Prostate gland (tissue), 2 donors: Measurements from ENCODE around the gene DNAJB9. TPM values are rescaled to one million over a fixed set of nuclear protein-coding genes. Genes with fewer than 3 reads are reported as not detected.

Experiments used
- DNase-seq: peaks from one replicate; pipeline ENCODE4 v3.0.0-alpha.2; 2019; ENCODE audit warnings: low spot score
- H3K27ac ChIP-seq, 2 donors: fragments of 200-600 bp; sonication (generic); 2 replicates each; pipeline ENCODE4 v1.5.1; 2017 to 2019
- H3K27me3 ChIP-seq: fragments of 200-600 bp; sonication (generic); replicated peaks from 2 replicates; pipeline ENCODE4 v1.5.1; 2019; ENCODE audit not compliant: insufficient read depth
- H3K36me3 ChIP-seq, 2 donors: fragments of 200-600 bp; sonication (generic); 1 replicate in 1 of 2; 2 replicates in 1 of 2; pipeline versions ENCODE4 v1.5.1 to v1.8.1; 2017 to 2019
- H3K4me1 ChIP-seq: fragments of 200-600 bp; sonication (generic); replicated peaks from 2 replicates; pipeline ENCODE4 v1.5.1; 2019
- H3K4me3 ChIP-seq, 2 donors: fragments of 200-600 bp; sonication (generic); 2 replicates each; pipeline ENCODE4 v1.5.1; 2017 to 2019
- H3K9me3 ChIP-seq: fragments of 200-600 bp; sonication (generic); 2 replicates; pipeline ENCODE4 v1.5.1; 2017
- CTCF ChIP-seq, 4 experiments: fragments of 200-600 bp in 2 of 4; fragments of 450-650 bp in 2 of 4; sonication (generic) in 2 of 4; IDR thresholded peaks; 1 replicate in 3 of 4; 2 replicates in 1 of 4; pipeline ENCODE4 v1.5.1; 2016 to 2019; ENCODE audit warnings: antibody characterized with exemption in 4 of 4, mild to moderate bottlenecking in 2 of 4, moderate library complexity in 2 of 4
- POLR2A ChIP-seq: fragments of 450-650 bp; IDR thresholded peaks from one replicate; pipeline ENCODE4 v1.6.1; 2016; ENCODE audit warnings: antibody characterized with exemption, mild to moderate bottlenecking
- POLR2AphosphoS5 ChIP-seq: sonication (generic); formaldehyde crosslinking; IDR thresholded peaks from one replicate; pipeline ENCODE4 v1.6.1; 2017; ENCODE audit warnings: antibody characterized with exemption
- WGBS: methylation state at CpG from one replicate; pipeline ENCODE4 v1.1.5; 2018; 5-methylcytosine and 5-hydroxymethylcytosine counted together
- intact Hi-C: fragments of 100-400 bp; cut with DNase I; formaldehyde crosslinking; loops from one replicate; pipeline ENCODE4 v1.14.2; 2022
- total RNA-seq, 2 donors: library from RNA; depleted of rRNA; stranded (reverse); fragments of >200 nt; gene quantifications; one replicate each; pipeline ENCODE4 v1.1.0, GENCODE V29; 2016

DNAJB9 gene
- total RNA-seq, 2 donors from 2014 or later, result 27.2 to 64.0 TPM

GRCh38 chr7:108580298-108580697 is 10.6 kb downstream of the DNAJB9 start:
- Histone ChIP-seq H3K4me1 (no peaks in the 10 kb centered on the region), H3K27me3 (no peaks in the 10 kb centered on the region), H3K4me3 (no peak overlapping the region), H3K9me3 (no peaks in the 10 kb centered on the region), H3K27ac (no peak overlapping the region), H3K36me3 (no peaks in the 10 kb centered on the region)
- DNase-seq, result no peak
- intact Hi-C loops, result no loop called here
- TF ChIP-seq CTCF (IDR thresholded peaks at IDR 0.05), result no peak
- no peak for TF ChIP-seq POLR2AphosphoS5
- no peak for TF ChIP-seq POLR2A
- 72% methylated on average over 4 of the region's 6 CpGs for WGBS

GRCh38 chr7:108581655-108582491 is 12.2 kb downstream of the DNAJB9 start:
- Histone ChIP-seq H3K4me3 (no peak overlapping the region), H3K36me3 (no peaks in the 10 kb centered on the region), H3K27me3 (no peaks in the 10 kb centered on the region), H3K9me3 (no peaks in the 10 kb centered on the region), H3K4me1 (no peaks in the 10 kb centered on the region), H3K27ac (peak overlapping the region in 1 of 2 donors; percentile 35)
- intact Hi-C loops, result no loop called here
- TF ChIP-seq CTCF (IDR thresholded peaks at IDR 0.05) (no peak), POLR2A (no peak), POLR2AphosphoS5 (peak; percentile 19)
- 45% methylated on average over 4 of the region's 4 CpGs for WGBS
- DNase-seq, result peak; percentile 10

- DNase-seq, result no peak
- intact Hi-C loops, result no loop called here
- no peaks in the 10 kb centered on the region for H3K36me3 ChIP-seq
- H3K9me3 ChIP-seq, result no peaks in the 10 kb centered on the region
- no peaks in the 10 kb centered on the region for H3K4me1 ChIP-seq
- WGBS, result 95% methylated on average over 1 of the region's 1 CpG
- H3K27ac ChIP-seq, result no peak overlapping the region
- no peaks in the 10 kb centered on the region for H3K27me3 ChIP-seq
- no peak overlapping the region for H3K4me3 ChIP-seq
- no peak for TF ChIP-seq CTCF (IDR thresholded peaks at IDR 0.05)
- no peak for TF ChIP-seq POLR2A
- TF ChIP-seq POLR2AphosphoS5, result no peak
Observed at GRCh38 chr7:108584211-108584610, 14.5 kb downstream of the DNAJB9 start.

GRCh38 chr7:108585843-108586242 is 16.2 kb downstream of the DNAJB9 start:
- DNase-seq, result no peak
- no peak for TF ChIP-seq POLR2A
- TF ChIP-seq CTCF (IDR thresholded peaks at IDR 0.05), result no peak
- no peak for TF ChIP-seq POLR2AphosphoS5
- intact Hi-C loops, result no loop called here
- H3K9me3 ChIP-seq, result no peaks in the 10 kb centered on the region
- no peaks in the 10 kb centered on the region for H3K36me3 ChIP-seq
- H3K4me3 ChIP-seq, result no peak overlapping the region
- H3K27me3 ChIP-seq, result no peaks in the 10 kb centered on the region
- 82% methylated on average over 2 of the region's 2 CpGs for WGBS
- no peak overlapping the region for H3K27ac ChIP-seq
- H3K4me1 ChIP-seq, result no peaks in the 10 kb centered on the region

- no peaks in the 10 kb centered on the region for H3K9me3 ChIP-seq
- no peak for DNase-seq
- intact Hi-C loops, result no loop called here
- H3K27me3 ChIP-seq, result no peaks in the 10 kb centered on the region
- TF ChIP-seq POLR2A (no peak), CTCF (IDR thresholded peaks at IDR 0.05) (no peak), POLR2AphosphoS5 (no peak)
- no peak overlapping the region for H3K27ac ChIP-seq
- H3K4me3 ChIP-seq, result no peak overlapping the region
- H3K36me3 ChIP-seq, result no peaks in the 10 kb centered on the region
- WGBS, result 91% methylated on average over 2 of the region's 3 CpGs
- no peaks in the 10 kb centered on the region for H3K4me1 ChIP-seq
Observed at GRCh38 chr7:108586274-108586710, 16.6 kb downstream of the DNAJB9 start.
